GM18858 (cell line): ENCODE results near the gene FAM53B.

Source experiments
- ATAC-seq: cut with Tn5 transposase; IDR thresholded peaks from one replicate; pipeline ENCODE4 v1.9.1; 2021; ENCODE audit not compliant: unreplicated experiment

FAM53B gene

DNA sequence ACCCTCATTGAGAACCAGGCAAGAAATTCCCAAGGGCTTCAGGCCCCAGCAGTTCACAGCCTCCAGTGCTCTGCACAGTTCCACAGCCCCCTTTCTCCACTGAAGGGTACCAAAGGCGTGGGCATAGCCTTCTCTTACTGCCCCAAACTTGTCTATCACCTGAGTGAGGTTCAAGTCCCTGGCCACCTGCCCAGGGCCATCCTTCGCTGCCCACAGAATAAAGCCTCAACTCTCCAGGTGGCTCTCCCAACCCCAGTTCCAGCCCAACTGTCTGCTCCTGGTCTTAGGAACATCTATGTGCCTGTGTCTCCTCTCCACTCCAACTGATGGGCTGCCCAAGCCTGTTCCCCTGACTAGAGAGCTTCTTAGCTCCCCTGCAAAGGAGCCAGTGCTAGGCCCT is 79.1 kb downstream of the FAM53B start:
- no peak for ATAC-seq

GRCh38 chr10:124663766-124664360 is 80.3 kb downstream of the FAM53B start:
- no peak for ATAC-seq

- ATAC-seq, result no peak
Measured at GRCh38 chr10:124663228-124663627, 81.0 kb downstream of the FAM53B start.

- ATAC-seq, result no peak
Measured at GRCh38 chr10:124661660-124662180, 82.5 kb downstream of the FAM53B start.

DNA sequence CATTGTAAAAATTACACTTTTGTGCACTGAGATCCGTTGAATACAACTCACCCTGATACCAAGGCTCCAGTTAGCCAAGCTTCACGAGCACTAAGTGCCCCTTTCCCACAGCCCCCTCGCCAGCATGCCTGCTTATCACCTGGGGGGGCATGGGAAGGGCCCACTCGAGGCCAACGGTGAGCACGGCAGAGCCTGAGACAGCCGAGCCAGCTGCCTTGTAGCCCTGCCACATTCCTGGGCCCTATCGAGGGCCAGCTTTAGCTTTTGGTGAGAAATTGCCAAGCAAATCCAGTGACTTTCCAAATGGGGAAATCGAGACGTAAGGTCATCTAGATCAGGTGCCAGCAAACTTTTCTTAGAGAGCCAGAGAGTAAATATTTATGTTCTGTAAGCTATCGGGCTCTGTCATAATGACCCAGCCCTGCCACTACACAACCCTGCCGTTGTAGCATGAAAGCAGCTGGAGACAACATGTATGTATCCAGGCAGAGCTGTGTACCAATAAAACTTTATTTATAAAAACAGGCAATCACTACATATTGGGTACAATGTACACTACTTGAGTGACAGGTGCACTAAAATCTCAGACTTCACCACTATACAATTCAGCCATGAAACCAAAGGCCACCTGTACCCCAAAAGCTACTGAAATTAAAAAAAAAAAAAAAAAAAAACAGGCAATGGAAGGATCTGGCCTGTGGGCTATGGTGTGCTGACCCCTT is 83.6 kb downstream of the FAM53B start:
- ATAC-seq, result no peak

- no peak for ATAC-seq
Measured at GRCh38 chr10:124659380-124659779, 84.8 kb downstream of the FAM53B start.

GRCh38 chr10:124658591-124659242 is 85.5 kb downstream of the FAM53B start:
- ATAC-seq, result no peak

GRCh38 chr10:124657806-124658205 is 86.4 kb downstream of the FAM53B start:
- ATAC-seq, result no peak

- no peak for ATAC-seq
Measured at GRCh38 chr10:124656541-124656940, 87.6 kb downstream of the FAM53B start.

GRCh38 chr10:124656113-124656490 is 88.1 kb downstream of the FAM53B start:
- ATAC-seq, result no peak

- ATAC-seq, result no peak
Measured at GRCh38 chr10:124655191-124656112, 88.7 kb downstream of the FAM53B start.

DNA sequence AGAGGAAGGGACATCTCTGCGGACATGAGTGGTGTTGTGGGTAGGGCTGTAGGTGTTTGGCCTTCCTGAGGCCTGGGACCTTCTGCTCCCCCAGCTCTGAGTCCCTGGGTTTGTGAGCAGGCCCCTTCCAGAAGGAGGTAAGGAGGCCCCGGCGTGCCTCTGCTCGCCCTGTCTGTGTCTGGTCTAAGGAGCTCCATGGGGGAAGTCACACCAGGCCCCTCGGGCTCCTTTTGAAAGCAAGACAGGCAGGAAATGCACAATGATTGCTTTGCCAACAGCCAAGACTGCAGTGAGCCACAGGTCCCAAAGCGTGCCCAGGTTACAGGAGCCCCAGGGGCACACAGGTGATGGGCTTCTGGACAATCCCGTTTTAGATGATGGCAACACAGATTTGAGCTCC is 89.5 kb downstream of the FAM53B start:
- ATAC-seq, result no peak

GRCh38 chr10:124653811-124654651 is 90.1 kb downstream of the FAM53B start:
- no peak for ATAC-seq

GRCh38 chr10:124653311-124653710 is 90.9 kb downstream of the FAM53B start:
- ATAC-seq, result no peak

- no peak for ATAC-seq
Measured at GRCh38 chr10:124652701-124653100, 91.5 kb downstream of the FAM53B start.

- no peak for ATAC-seq
Measured at GRCh38 chr10:124652200-124652599, 92.0 kb downstream of the FAM53B start.

GRCh38 chr10:124651402-124651891 is 92.7 kb downstream of the FAM53B start:
- no peak for ATAC-seq

DNA sequence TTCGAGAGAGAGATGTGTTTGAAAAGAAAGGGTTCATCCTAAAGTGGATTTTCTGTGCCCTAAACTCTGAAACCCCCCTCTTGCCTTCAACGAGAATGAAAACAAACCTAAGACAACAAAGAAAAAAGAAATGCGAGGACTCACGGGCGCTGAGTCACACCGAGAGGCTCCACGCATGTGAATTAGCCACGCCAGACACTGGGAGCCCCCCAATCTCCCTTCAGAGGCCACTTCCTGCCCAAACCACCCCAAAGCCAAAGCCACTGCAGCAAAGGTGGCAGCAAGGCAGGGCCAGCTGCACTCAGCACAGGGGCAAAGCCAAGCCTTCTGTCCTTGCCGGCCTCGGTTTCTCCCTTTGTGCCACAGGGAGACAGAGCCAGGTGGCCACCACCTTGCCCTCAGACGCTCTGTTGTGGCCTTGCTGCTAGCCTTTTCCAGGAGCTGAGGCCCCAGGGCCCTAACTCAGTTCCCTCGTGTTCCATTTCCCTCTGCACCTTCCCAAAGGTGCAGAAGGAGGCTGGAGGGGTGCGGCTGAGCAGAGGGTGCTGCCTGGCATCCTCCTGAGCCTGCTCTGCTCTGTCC is 93.3 kb downstream of the FAM53B start:
- ATAC-seq, result no peak

- no peak for ATAC-seq
Measured at GRCh38 chr10:124650263-124650662, 93.9 kb downstream of the FAM53B start.

DNA sequence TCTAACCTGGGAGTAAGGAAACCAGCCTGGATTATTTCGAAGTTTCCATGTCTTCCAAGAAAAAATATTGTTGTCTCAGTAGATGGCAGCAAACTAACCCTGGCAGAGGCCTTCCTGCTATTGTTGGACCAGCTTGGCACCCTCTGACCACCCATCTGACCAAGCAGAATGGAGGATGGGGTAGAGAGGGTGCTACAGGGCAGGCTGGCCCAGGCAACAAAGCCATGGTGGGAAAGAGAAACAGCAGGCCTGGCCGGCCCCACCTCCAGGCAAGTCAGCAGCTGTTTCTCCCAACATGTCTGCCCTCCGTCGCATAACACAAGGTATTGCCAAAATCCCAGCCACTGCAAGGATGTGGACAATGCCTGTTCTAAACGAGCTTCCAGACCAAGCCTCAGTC is 95.0 kb downstream of the FAM53B start:
- ATAC-seq, result no peak
